ENCODE data around the gene RAB7A. TPM values are rescaled to one million over a fixed set of nuclear protein-coding genes. Genes with fewer than 3 reads are reported as not detected.
A peak's percentile ranks its signal among the peaks of the same experiment; 100 is the strongest.

RAB7A gene
- total RNA-seq, 1 donor from 2014 or later = 306 TPM

DNA sequence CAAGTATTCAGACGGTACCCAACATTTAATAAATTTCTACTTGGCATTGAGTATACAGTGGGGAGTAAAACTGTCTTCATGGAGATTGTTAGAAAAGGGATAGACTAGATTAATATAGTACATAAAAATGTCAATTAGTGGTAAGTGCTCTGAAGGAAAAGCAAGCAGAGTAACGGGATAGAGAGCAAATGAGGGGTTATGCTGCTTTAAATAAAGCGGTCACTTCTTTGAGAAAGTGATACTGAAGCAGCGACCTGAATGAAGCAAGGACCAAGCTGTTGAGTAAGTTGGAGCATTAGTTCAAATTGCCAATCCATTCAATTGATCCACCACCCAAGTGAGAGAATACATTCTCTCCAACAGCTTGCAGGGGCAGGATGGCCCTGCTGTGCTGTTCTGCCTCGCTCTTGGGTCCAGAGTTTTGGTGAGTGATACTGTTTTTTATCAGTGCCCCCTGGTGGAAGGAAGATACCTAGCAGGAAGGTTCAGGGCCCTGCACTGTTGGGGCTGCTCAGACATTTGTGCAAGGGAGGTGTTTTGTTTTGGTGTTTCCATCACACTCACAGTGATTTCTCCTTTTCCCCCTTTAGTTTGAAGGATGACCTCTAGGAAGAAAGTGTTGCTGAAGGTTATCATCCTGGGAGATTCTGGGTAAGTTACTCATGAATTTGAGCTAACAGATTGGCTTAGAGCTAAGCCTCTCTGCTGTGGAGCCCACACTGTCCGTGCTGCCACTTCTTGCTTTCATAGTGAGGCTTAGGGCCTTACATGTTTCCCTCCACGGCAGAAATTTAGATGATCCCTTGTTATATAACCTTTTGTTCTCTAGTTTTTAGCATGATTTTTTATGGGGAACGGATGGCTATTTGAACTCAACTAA is 69.0 kb downstream of the RAB7A start:
- intact Hi-C loops (cut with DNase I) = loop anchor here (10.0 kb wide), 1 partner anchor 110 kb away; no protein-coding TSS in a partner anchor
- Histone ChIP-seq H3K9me3 (no peaks in the 10 kb centered on the region), H3K36me3 (peaks cover 41% of the 10 kb centered on the region), H3K4me3 (no peak overlapping the region), H3K27ac (no peak overlapping the region), H3K4me1 (peaks cover 13% of the 10 kb centered on the region), H3K27me3 (no peaks in the 10 kb centered on the region)
- ATAC-seq (peak; percentile 98), DNase-seq (no peak)
- TF ChIP-seq, protein P1, sequence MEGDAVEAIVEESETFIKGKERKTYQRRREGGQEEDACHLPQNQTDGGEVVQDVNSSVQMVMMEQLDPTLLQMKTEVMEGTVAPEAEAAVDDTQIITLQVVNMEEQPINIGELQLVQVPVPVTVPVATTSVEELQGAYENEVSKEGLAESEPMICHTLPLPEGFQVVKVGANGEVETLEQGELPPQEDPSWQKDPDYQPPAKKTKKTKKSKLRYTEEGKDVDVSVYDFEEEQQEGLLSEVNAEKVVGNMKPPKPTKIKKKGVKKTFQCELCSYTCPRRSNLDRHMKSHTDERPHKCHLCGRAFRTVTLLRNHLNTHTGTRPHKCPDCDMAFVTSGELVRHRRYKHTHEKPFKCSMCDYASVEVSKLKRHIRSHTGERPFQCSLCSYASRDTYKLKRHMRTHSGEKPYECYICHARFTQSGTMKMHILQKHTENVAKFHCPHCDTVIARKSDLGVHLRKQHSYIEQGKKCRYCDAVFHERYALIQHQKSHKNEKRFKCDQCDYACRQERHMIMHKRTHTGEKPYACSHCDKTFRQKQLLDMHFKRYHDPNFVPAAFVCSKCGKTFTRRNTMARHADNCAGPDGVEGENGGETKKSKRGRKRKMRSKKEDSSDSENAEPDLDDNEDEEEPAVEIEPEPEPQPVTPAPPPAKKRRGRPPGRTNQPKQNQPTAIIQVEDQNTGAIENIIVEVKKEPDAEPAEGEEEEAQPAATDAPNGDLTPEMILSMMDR (IDR thresholded peaks at IDR 0.05) = peak; percentile 83

DNA sequence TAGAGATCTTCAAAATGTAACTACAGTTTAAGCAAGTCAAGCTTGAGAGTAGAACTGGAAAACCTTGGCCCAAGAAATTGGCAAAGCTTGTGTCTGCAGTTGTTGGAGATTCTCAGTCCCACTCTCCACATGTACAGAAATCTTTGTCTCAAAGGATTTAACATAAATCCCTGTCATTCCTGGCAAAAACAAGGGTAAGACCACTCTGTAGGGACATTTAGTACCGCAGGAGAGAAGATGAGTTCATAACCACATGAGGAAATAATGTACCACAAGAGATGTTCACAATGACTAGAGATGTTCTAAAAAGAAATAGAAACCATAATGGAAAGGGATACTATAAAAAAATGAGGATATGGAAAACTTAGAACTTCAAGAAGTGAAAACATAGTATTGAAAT is 73.7 kb downstream of the RAB7A start:
- H3K9me3 ChIP-seq = no peaks in the 10 kb centered on the region
- H3K27ac ChIP-seq = no peak overlapping the region
- H3K27me3 ChIP-seq = no peaks in the 10 kb centered on the region
- ATAC-seq = no peak
- no peak overlapping the region for H3K4me3 ChIP-seq
- intact Hi-C loops (cut with DNase I) = loop anchor here (10.0 kb wide), 1 partner anchor 115 kb away; no protein-coding TSS in a partner anchor
- peaks cover 45% of the 10 kb centered on the region for H3K36me3 ChIP-seq
- DNase-seq = no peak
- TF ChIP-seq, protein P1 (IDR thresholded peaks at IDR 0.05) = no peak
- peaks cover 27% of the 10 kb centered on the region for H3K4me1 ChIP-seq

DNA sequence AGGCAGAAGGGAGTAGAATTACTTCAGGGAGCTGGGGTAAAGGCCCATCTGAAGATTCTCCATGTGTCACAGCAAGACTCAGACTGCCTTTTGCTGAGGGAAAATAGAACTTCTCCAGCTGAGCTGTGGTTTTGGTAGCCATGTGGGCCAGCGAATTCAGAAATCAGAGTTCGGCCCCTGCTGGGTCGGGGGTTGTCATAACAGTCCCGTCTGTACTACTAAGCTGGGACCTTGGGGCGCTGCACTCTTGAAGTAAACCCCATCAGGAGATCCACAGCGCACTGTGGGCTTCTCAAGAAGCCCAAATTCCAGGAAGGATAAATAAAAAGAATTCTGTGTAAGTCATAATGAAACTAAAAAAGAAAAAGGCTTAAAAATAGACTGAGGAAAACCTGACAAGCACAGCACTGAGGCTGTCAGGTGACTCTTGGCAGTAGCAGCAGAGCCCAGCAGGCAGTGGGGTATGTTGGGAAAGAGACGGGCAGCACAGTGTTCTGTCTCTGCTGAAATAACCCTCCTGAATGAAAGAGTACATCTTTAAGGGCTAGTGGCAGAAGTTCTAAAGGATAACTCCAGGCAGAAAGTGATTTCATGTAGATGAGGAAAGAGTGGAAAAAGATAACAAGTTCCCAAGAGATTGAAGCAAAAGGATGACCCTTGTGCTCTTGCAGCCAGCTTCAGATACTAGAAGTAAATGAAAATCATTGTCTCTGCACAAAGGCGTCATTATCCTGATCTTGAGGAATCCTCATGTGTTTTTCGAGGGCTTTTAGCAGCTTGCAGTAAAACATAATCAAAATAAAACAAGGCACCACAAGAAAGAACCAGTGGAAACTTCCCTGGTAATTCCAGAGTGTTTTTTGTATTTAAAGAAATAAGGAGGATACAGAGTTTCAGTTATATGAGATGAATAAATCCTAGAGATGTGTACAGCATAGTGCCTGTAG is 74.5 kb downstream of the RAB7A start:
- ATAC-seq = peak; percentile 57
- no peaks in the 10 kb centered on the region for H3K27me3 ChIP-seq
- H3K36me3 ChIP-seq = peaks cover 51% of the 10 kb centered on the region
- H3K4me1 ChIP-seq = peaks cover 27% of the 10 kb centered on the region
- no peak overlapping the region for H3K27ac ChIP-seq
- H3K9me3 ChIP-seq = no peaks in the 10 kb centered on the region
- no peak for DNase-seq
- H3K4me3 ChIP-seq = no peak overlapping the region
- TF ChIP-seq, protein P1 (IDR thresholded peaks at IDR 0.05) = no peak
- intact Hi-C loops (cut with DNase I) = no loop called here

DNA sequence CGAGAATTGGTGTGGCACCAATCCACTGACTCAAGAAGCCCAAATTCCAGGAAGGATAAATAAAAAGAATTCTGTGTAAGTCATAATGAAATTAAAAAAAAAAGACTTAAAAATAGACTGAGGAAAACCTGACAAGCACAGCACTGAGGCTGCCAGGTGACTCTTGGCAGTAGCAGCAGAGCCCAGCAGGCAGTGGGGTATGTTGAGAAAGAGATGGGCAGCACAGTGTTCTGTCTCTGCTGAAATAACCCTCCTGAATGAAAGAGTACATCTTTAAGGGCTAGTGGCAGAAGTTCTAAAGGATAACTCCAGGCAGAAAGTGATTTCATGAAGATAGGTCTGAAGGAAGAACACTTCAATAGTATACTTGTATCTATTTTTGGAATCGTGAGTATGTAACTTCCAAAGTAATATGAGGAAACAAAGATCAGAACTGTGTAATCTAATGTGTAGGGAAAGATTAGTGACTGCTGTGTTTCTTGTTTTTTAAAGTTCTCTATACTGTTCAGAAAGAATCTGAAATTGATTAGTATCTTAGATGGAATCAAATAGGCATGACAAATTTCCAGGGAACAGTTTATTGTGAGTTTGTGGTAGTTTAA is 75.9 kb downstream of the RAB7A start:
- TF ChIP-seq, protein P1 (IDR thresholded peaks at IDR 0.05) = no peak
- ATAC-seq (no peak), DNase-seq (no peak)
- Histone ChIP-seq H3K4me1 (peaks cover 33% of the 10 kb centered on the region), H3K27ac (no peak overlapping the region), H3K9me3 (no peaks in the 10 kb centered on the region), H3K36me3 (peaks cover 55% of the 10 kb centered on the region), H3K4me3 (no peak overlapping the region), H3K27me3 (no peaks in the 10 kb centered on the region)
- intact Hi-C loops (cut with DNase I) = no loop called here

DNA sequence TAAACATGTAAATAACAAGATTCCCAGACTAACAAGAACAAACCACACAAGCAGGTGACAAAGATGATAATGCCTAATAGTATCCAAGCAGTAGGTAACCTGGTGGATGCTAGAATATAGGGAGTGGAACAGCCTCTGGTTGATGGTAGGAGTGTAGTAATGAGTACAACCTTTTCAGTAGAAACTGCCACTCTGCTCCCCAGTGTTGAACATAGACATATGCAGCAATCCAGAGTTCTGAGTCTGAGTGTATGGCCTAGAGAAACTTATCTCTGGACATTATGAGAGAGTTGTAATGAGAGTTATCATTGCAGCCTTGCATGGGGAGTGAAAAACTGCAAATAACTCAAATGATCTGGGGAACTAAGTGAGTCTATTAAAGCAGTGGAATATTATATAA is 77.3 kb downstream of the RAB7A start:
- H3K36me3 ChIP-seq = peaks cover 55% of the 10 kb centered on the region
- no peaks in the 10 kb centered on the region for H3K9me3 ChIP-seq
- no peak overlapping the region for H3K27ac ChIP-seq
- no peak for ATAC-seq
- peaks cover 33% of the 10 kb centered on the region for H3K4me1 ChIP-seq
- DNase-seq = no peak
- no peaks in the 10 kb centered on the region for H3K27me3 ChIP-seq
- H3K4me3 ChIP-seq = no peak overlapping the region
- intact Hi-C loops (cut with DNase I) = no loop called here
- TF ChIP-seq, protein P1 (IDR thresholded peaks at IDR 0.05) = no peak
